ENCODE data around the gene CDSN.
"Not testable (repeated sequence)": the region's sequence is repeated elsewhere in the genome, so short reads cannot be mapped to it uniquely, and the experiment has no call there.

The CDSN gene

GRCh38 chr6:31086788-31087440 is 33.3 kb downstream of the CDSN start:
- no peak for DNase-seq (ENCODE audit: low read depth)

GRCh38 chr6:31083742-31084354 is 36.4 kb downstream of the CDSN start:
- peak; percentile 20 for DNase-seq (ENCODE audit: low read depth)

GRCh38 chr6:31081872-31082271 is 38.4 kb downstream of the CDSN start:
- no peak for DNase-seq (ENCODE audit: low read depth)

- peak; percentile 43 for DNase-seq (ENCODE audit: low read depth)
These were observed 40.5 kb downstream of the CDSN start for GRCh38 chr6:31079656-31080261.

GRCh38 chr6:31076611-31077010 is 43.6 kb downstream of the CDSN start:
- DNase-seq (ENCODE audit: low read depth) = no peak

GRCh38 chr6:31075528-31075927 is 44.7 kb downstream of the CDSN start:
- DNase-seq (ENCODE audit: low read depth) = no peak

- no peak for DNase-seq (ENCODE audit: low read depth)
These were observed 45.8 kb downstream of the CDSN start for GRCh38 chr6:31074401-31074800.

GRCh38 chr6:31070711-31071197 is 49.5 kb downstream of the CDSN start:
- DNase-seq (ENCODE audit: low read depth) = no peak

- peak; percentile 43 for DNase-seq (ENCODE audit: low read depth)
These were observed 51.4 kb downstream of the CDSN start for GRCh38 chr6:31068669-31069340.

GRCh38 chr6:31067891-31068668 is 52.2 kb downstream of the CDSN start:
- DNase-seq (ENCODE audit: low read depth) = not testable (repeated sequence)

GRCh38 chr6:31067028-31067427 is 53.2 kb downstream of the CDSN start:
- DNase-seq (ENCODE audit: low read depth) = not testable (repeated sequence)

GRCh38 chr6:31065556-31065955 is 54.7 kb downstream of the CDSN start:
- no peak for DNase-seq (ENCODE audit: low read depth)

Data from stimulated activated CD8-positive, alpha-beta memory T cell treated with anti-CD3 and anti-CD28 coated beads, Interleukin-7, amount 100 ng/mL, for 24 hours (primary cell).